ENCODE results near the gene AMZ1. TPM values are rescaled to one million over a fixed set of nuclear protein-coding genes. Genes with fewer than 3 reads are reported as not detected.

AMZ1 gene
- total and polyA plus RNA-seq, 2 experiments from 2014 or later, result 3.4 to 5.9 TPM

DNA sequence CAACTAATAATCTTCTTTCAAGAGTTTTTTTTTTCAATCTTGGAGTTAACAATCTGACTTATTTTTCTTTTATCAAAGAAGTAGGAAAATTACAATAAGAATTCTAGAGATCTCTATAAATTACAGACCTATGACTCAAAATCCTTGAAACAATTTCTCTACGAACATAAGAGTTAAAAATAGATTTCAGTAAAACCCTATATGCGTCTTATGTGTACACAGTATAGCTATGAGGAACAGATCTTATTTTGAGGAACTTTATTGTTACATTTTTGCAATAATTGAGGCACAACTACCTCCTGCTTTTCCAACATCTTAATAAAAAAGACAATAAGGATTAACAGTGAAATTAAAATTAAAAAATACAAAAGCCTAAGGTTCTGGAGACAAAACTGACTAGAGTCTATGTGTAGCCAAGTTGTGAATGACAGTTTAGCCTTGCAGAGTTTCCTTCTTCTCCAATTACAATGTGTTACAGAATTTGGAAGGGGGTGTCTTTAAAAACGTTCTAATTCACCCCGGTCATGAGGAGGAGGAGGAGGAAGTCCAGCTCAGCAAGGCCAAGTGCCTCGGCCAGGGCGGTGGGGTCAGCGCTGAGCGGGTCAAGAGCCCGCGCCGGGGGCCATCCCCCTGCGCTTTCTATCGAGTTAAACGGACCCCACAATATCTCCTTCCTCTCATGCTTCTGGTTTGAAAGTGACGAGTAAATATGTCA, 40.5 kb downstream of the AMZ1 start:
- no peak for DNase-seq
- Histone ChIP-seq H3K36me3 (ENCODE audit: low read depth) (no peaks in the 10 kb centered on the region; the same call in 1 of the 2 replicates), H3K4me3 (no peak overlapping the region), H3K4me1 (ENCODE audit: insufficient read depth) (no peaks in the 10 kb centered on the region), H3K9ac (no peak overlapping the region), H3K4me2 (ENCODE audit: unreplicated experiment) (no peak overlapping the region), H2AFZ (no peak overlapping the region), H3K9me3 (ENCODE audit: low read depth) (no peaks in the 10 kb centered on the region), H3K9me2 (ENCODE audit: insufficient read depth) (no peaks in the 10 kb centered on the region), H3F3A (ENCODE audit: insufficient read depth) (0 out of 2 replicates have a peak, but pooled peaks cover 6% of the 10 kb centered on the region), H3K27ac (no peak overlapping the region), H3K79me2 (ENCODE audit: insufficient read depth) (peaks cover 29% of the 10 kb centered on the region), H4K20me1 (ENCODE audit: insufficient read depth) (no peaks in the 10 kb centered on the region), H3K27me3 (replicated peaks; ENCODE audit: insufficient read depth) (no peaks in the 10 kb centered on the region)
- TF ChIP-seq EZH2 (IDR thresholded peaks at IDR 0.05; ENCODE audit: insufficient read depth, poor library complexity, severe bottlenecking) (no peak), EZH2phosphoT487 (IDR thresholded peaks at IDR 0.05; ENCODE audit: insufficient read depth, low read depth) (no peak)
- WGBS, 2 experiments (ENCODE audit: low coverage in 1 of 2, low lambda C conversion rate in 2 of 2, missing lambda C conversion rate in 2 of 2), result 75 to 87% methylated on average over 12 to 15 of the region's 15 CpGs
- in situ Hi-C loops (cut with MboI), result no loop called here

DNA sequence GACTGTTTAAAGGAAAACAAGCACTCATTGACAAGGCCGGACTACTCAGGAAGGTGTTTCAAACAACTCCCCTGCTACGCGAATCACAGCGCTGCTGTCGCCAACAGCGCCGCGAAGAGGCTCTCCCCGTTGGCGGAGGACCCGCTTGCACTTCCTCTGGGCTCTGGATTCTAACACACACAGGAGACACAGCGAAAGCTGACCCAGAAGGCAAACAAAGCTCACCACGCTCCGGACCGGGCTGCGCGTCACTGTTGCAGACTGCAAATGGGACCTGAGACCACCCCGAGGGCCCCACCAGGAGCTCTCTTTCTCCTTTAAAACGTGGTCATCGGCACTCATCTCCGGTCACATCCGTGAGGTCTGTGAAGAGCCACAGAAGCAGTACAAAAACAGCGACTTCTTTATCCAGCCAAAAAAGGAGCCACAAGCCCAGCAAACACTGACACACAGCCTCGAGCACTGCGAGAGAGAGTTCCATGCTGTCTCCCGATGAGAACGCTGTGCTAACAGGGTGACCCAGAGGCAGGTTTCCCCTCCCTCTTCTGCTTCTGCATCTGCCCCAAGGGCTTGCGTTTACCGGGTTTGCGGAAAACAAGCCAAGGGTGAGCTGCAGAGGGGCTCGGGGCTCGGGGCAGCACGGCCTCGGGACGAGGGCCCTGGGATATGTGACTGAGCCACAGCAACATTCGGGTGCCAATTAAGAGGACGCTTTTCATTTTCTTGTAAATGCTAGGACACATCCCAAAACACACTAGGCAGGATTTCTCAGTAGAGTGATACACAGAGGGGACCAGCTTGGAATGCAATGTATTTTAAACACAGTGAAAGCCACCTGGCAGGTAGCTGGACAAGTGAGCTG, 41.3 kb downstream of the AMZ1 start:
- 0 out of 2 replicates have a peak, but pooled peaks cover 6% of the 10 kb centered on the region for H3F3A ChIP-seq (ENCODE audit: insufficient read depth)
- H3K79me2 ChIP-seq (ENCODE audit: insufficient read depth), result peaks cover 36% of the 10 kb centered on the region
- in situ Hi-C loops (cut with MboI), result no loop called here
- no peaks in the 10 kb centered on the region for H3K9me2 ChIP-seq (ENCODE audit: insufficient read depth)
- TF ChIP-seq EZH2 (IDR thresholded peaks at IDR 0.05; ENCODE audit: insufficient read depth, poor library complexity, severe bottlenecking), result no peak
- TF ChIP-seq EZH2phosphoT487 (IDR thresholded peaks at IDR 0.05; ENCODE audit: insufficient read depth, low read depth), result no peak
- 89 to 92% methylated on average over 35 to 37 of the region's 37 CpGs for WGBS, 2 experiments (ENCODE audit: low coverage in 1 of 2, low lambda C conversion rate in 2 of 2, missing lambda C conversion rate in 2 of 2)
- no peaks in the 10 kb centered on the region for H3K9me3 ChIP-seq (ENCODE audit: low read depth)
- no peak overlapping the region for H3K4me2 ChIP-seq (ENCODE audit: unreplicated experiment)
- no peaks in the 10 kb centered on the region for H3K27me3 ChIP-seq (replicated peaks; ENCODE audit: insufficient read depth)
- no peak overlapping the region for H3K4me3 ChIP-seq
- H3K9ac ChIP-seq, result no peak overlapping the region
- no peaks in the 10 kb centered on the region for H4K20me1 ChIP-seq (ENCODE audit: insufficient read depth)
- H3K27ac ChIP-seq, result no peak overlapping the region
- no peaks in the 10 kb centered on the region for H3K4me1 ChIP-seq (ENCODE audit: insufficient read depth)
- no peak overlapping the region for H2AFZ ChIP-seq
- no peaks in the 10 kb centered on the region; the same call in 1 of the 2 replicates for H3K36me3 ChIP-seq (ENCODE audit: low read depth)
- DNase-seq, result no peak

- DNase-seq, result no peak
- WGBS, 2 experiments (ENCODE audit: low coverage in 1 of 2, low lambda C conversion rate in 2 of 2, missing lambda C conversion rate in 2 of 2), result 93 to 95% methylated on average over 33 of the region's 33 CpGs
- Histone ChIP-seq H4K20me1 (ENCODE audit: insufficient read depth) (no peaks in the 10 kb centered on the region), H3K9me3 (ENCODE audit: low read depth) (no peaks in the 10 kb centered on the region), H3K4me2 (ENCODE audit: unreplicated experiment) (no peak overlapping the region), H3K4me3 (no peak overlapping the region), H3F3A (ENCODE audit: insufficient read depth) (0 out of 2 replicates have a peak, but pooled peaks cover 6% of the 10 kb centered on the region), H2AFZ (no peak overlapping the region), H3K27ac (no peak overlapping the region), H3K9me2 (ENCODE audit: insufficient read depth) (no peaks in the 10 kb centered on the region), H3K27me3 (replicated peaks; ENCODE audit: insufficient read depth) (no peaks in the 10 kb centered on the region), H3K9ac (no peak overlapping the region), H3K4me1 (ENCODE audit: insufficient read depth) (no peaks in the 10 kb centered on the region), H3K36me3 (ENCODE audit: low read depth) (no peaks in the 10 kb centered on the region; the same call in 1 of the 2 replicates), H3K79me2 (ENCODE audit: insufficient read depth) (peaks cover 42% of the 10 kb centered on the region)
- in situ Hi-C loops (cut with MboI), result no loop called here
- no peak for TF ChIP-seq EZH2 (IDR thresholded peaks at IDR 0.05; ENCODE audit: insufficient read depth, poor library complexity, severe bottlenecking)
- TF ChIP-seq EZH2phosphoT487 (IDR thresholded peaks at IDR 0.05; ENCODE audit: insufficient read depth, low read depth), result no peak
Observed at GRCh38 chr7:2729893-2730716, 42.1 kb downstream of the AMZ1 start.
